ENCODE measurements around the gene FOXRED2. TPM values are rescaled to one million over a fixed set of nuclear protein-coding genes. Genes with fewer than 3 reads are reported as not detected.

Gene FOXRED2
- polyA plus RNA-seq, 1 donor from 2014 or later = 7.9 TPM

DNA sequence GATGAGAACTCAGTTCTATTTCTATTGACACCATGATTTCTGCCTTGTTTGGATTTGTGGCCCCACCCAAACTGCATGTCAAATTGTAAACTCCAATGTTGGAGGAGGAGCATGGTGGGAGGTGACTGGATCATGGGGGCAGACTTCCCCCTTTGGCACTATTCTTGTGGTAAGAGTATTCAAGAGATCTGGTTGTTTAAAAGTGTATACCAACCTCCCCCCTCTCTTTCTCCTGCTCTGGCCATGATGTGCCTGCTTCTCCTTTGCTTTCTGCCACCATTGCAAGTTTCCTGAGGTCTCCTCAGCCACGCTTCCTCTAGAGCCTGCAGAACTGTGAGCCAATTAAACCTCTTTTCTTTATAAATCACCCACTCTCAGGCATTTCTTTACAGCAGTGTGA, 7.9 kb upstream of the FOXRED2 start:
- no peaks in the 10 kb centered on the region for H3K9me3 ChIP-seq (ENCODE audit: low read length)
- H3K4me2 ChIP-seq (ENCODE audit: low read length) = no peak overlapping the region
- TF ChIP-seq CTCF (IDR thresholded peaks at IDR 0.05; ENCODE audit: poor library complexity, severe bottlenecking) (no peak), EP300 (conservative IDR thresholded peaks at IDR 0.05; ENCODE audit: poor library complexity, severe bottlenecking) (no peak), SMC3 (conservative IDR thresholded peaks at IDR 0.05; ENCODE audit: poor library complexity) (no peak), MXI1 (conservative IDR thresholded peaks at IDR 0.05; ENCODE audit: poor library complexity, severe bottlenecking) (no peak), EZH2 (IDR thresholded peaks at IDR 0.05; ENCODE audit: borderline replicate concordance, insufficient read depth, low read length, poor library complexity, severe bottlenecking) (no peak), POLR2AphosphoS5 (IDR thresholded peaks at IDR 0.05) (no peak), RAD21 (conservative IDR thresholded peaks at IDR 0.05) (no peak), TAF1 (IDR thresholded peaks at IDR 0.05; ENCODE audit: low read depth) (no peak)
- TF ChIP-seq, protein P1, sequence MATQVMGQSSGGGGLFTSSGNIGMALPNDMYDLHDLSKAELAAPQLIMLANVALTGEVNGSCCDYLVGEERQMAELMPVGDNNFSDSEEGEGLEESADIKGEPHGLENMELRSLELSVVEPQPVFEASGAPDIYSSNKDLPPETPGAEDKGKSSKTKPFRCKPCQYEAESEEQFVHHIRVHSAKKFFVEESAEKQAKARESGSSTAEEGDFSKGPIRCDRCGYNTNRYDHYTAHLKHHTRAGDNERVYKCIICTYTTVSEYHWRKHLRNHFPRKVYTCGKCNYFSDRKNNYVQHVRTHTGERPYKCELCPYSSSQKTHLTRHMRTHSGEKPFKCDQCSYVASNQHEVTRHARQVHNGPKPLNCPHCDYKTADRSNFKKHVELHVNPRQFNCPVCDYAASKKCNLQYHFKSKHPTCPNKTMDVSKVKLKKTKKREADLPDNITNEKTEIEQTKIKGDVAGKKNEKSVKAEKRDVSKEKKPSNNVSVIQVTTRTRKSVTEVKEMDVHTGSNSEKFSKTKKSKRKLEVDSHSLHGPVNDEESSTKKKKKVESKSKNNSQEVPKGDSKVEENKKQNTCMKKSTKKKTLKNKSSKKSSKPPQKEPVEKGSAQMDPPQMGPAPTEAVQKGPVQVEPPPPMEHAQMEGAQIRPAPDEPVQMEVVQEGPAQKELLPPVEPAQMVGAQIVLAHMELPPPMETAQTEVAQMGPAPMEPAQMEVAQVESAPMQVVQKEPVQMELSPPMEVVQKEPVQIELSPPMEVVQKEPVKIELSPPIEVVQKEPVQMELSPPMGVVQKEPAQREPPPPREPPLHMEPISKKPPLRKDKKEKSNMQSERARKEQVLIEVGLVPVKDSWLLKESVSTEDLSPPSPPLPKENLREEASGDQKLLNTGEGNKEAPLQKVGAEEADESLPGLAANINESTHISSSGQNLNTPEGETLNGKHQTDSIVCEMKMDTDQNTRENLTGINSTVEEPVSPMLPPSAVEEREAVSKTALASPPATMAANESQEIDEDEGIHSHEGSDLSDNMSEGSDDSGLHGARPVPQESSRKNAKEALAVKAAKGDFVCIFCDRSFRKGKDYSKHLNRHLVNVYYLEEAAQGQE (IDR thresholded peaks at IDR 0.05; ENCODE audit: borderline replicate concordance) = no peak
- no peaks in the 10 kb centered on the region for H3K79me2 ChIP-seq (replicated peaks; ENCODE audit: insufficient read depth, low read length)
- no peaks in the 10 kb centered on the region for H4K20me1 ChIP-seq (ENCODE audit: insufficient read depth)
- no peak overlapping the region for H2AFZ ChIP-seq (ENCODE audit: low read depth, low read length)
- H3K9me2 ChIP-seq (ENCODE audit: insufficient read depth, low read length) = no peaks in the 10 kb centered on the region
- H3F3A ChIP-seq (ENCODE audit: insufficient read depth, low read length, poor library complexity, severe bottlenecking) = no peaks in the 10 kb centered on the region
- no peak overlapping the region for H3K27ac ChIP-seq (ENCODE audit: low read length)
- no peaks in the 10 kb centered on the region for H3K27me3 ChIP-seq (ENCODE audit: insufficient read depth, low read depth, low read length)
- H3K9ac ChIP-seq (ENCODE audit: low read length) = no peak overlapping the region
- H3K4me3 ChIP-seq (ENCODE audit: low read length) = no peak overlapping the region
- peaks cover 4% of the 10 kb centered on the region for H3K36me3 ChIP-seq (ENCODE audit: insufficient read depth, low read length)

DNA sequence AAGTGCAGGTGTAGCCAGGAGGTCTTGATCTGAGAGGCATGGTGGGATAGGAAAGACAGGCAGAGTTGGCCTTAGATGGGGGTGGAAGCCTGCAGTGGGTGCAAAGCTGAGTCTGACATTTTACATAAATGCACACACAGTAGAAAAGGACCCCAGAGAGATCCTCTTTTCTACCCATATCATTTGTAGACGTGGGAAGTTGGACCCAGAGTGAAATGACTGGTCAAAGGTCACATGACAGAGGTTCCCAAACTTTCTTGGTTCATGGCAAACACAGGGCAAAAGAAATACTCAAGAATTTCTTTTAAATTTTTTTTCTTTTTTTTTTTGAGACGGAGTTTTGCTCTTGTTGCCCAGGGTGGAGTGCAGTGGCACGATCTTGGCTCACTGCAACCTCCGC, 6.2 kb upstream of the FOXRED2 start:
- H3K9ac ChIP-seq (ENCODE audit: low read length) = no peak overlapping the region
- H2AFZ ChIP-seq (ENCODE audit: low read depth, low read length) = no peak overlapping the region
- TF ChIP-seq RAD21 (conservative IDR thresholded peaks at IDR 0.05) (no peak), EP300 (conservative IDR thresholded peaks at IDR 0.05; ENCODE audit: poor library complexity, severe bottlenecking) (no peak), EZH2 (IDR thresholded peaks at IDR 0.05; ENCODE audit: borderline replicate concordance, insufficient read depth, low read length, poor library complexity, severe bottlenecking) (no peak), CTCF (IDR thresholded peaks at IDR 0.05; ENCODE audit: poor library complexity, severe bottlenecking) (no peak), POLR2AphosphoS5 (IDR thresholded peaks at IDR 0.05) (no peak), SMC3 (conservative IDR thresholded peaks at IDR 0.05; ENCODE audit: poor library complexity) (no peak), MXI1 (conservative IDR thresholded peaks at IDR 0.05; ENCODE audit: poor library complexity, severe bottlenecking) (no peak), TAF1 (IDR thresholded peaks at IDR 0.05; ENCODE audit: low read depth) (no peak)
- TF ChIP-seq, protein P1 (IDR thresholded peaks at IDR 0.05; ENCODE audit: borderline replicate concordance) = no peak

More for the DNA sequence above, 6.2 kb upstream of the FOXRED2 start:
- Histone ChIP-seq H3K36me3 (ENCODE audit: insufficient read depth, low read length) (peaks cover 4% of the 10 kb centered on the region), H3K9me3 (ENCODE audit: low read length) (no peaks in the 10 kb centered on the region), H3K79me2 (replicated peaks; ENCODE audit: insufficient read depth, low read length) (no peaks in the 10 kb centered on the region), H3K27me3 (ENCODE audit: insufficient read depth, low read depth, low read length) (no peaks in the 10 kb centered on the region), H3K4me3 (ENCODE audit: low read length) (no peak overlapping the region), H3F3A (ENCODE audit: insufficient read depth, low read length, poor library complexity, severe bottlenecking) (no peaks in the 10 kb centered on the region), H3K9me2 (ENCODE audit: insufficient read depth, low read length) (no peaks in the 10 kb centered on the region), H3K27ac (ENCODE audit: low read length) (no peak overlapping the region), H4K20me1 (ENCODE audit: insufficient read depth) (no peaks in the 10 kb centered on the region), H3K4me2 (ENCODE audit: low read length) (no peak overlapping the region)

All from neural cell (in vitro differentiated cells).